Measurements from ENCODE around the gene ACTMAP. TPM values are rescaled to one million over a fixed set of nuclear protein-coding genes. Genes with fewer than 3 reads are reported as not detected.

Gene ACTMAP
- total and polyA plus RNA-seq, 2 of the 8 experiments (the other 6 are each of a cell fraction or from before 2014, with no cell fraction given), result 24.1 to 26.5 TPM

DNA sequence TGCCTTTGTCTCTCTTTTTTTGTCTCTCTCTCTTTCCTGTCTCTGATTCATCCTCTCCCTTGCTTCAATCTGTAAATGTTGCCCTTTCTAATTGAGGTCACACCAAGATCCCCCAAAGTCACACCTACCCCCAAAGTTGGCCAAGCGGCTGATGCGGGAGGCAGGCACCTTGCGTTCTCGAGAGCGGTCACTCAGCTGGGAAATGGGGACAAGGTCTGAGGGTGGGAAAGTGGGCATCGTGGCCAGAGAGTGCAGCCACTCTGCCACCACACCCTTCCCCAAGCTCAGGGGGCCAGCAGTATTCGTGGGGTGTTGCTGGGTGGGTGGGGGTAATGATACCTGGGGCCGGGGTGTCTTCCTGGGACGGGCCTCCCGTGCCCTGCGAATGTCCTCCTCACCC lies 36.3 kb downstream of the ACTMAP start:
- Histone ChIP-seq H3K4me2 (ENCODE audit: insufficient read depth in 1 of 2, low read depth in 2 of 2, low read length in 2 of 2) (peak overlapping the region; percentile 96 to 100; a peak in 2 of 4 replicates), H3K4me1 (replicated peaks in 1 of 4; ENCODE audit: control insufficient read depth in 3 of 4, insufficient read depth in 4 of 4, low read length in 3 of 4) (peaks cover 0 to 25% (median 8%) of the 10 kb centered on the region in 4 experiments; a peak in 6 of 7 replicates)

More for the DNA sequence above, 36.3 kb downstream of the ACTMAP start:
- H3K23ac ChIP-seq (ENCODE audit: insufficient read length), result no peak overlapping the region
- peak overlapping the region in 1 of 4 experiments; percentile 88; a peak in 1 of 8 replicates for H3K4me3 ChIP-seq (ENCODE audit: extremely low read depth in 1 of 4, insufficient read depth in 2 of 4, low read depth in 3 of 4, low read length in 4 of 4)
- 93% methylated on average over 11 of the region's 11 CpGs; no CpG with 5 or more reads in 1 of the 2 experiments for WGBS, 2 experiments (ENCODE audit: extremely low coverage in 1 of 2, insufficient coverage in 1 of 2, insufficient read length in 1 of 2, insufficient replicate concordance in 2 of 2, low coverage in 1 of 2, low lambda C conversion rate in 2 of 2, missing lambda C conversion rate in 1 of 2)
- H2BK12ac ChIP-seq (ENCODE audit: low read depth, low read length), result no peak overlapping the region
- 0 out of 2 replicates have a peak overlapping the region, but pooled peaks have one; percentile 66 for H2BK5ac ChIP-seq (ENCODE audit: low read depth, low read length)
- DNase-seq (ENCODE audit: low read depth in 1 of 2, low spot score in 2 of 2) (no peak), FAIRE-seq (no peak)
- no peak overlapping the region for H4K5ac ChIP-seq (ENCODE audit: insufficient read length, low read depth, low read length)
- H3K14ac ChIP-seq (ENCODE audit: insufficient read length), result no peak overlapping the region
- H3K4ac ChIP-seq (replicated peaks; ENCODE audit: insufficient read length, low read depth, low read length), result no peak overlapping the region
- TF ChIP-seq BRCA1 (IDR thresholded peaks at IDR 0.05; ENCODE audit: low read depth, low read length), result no peak
- TF ChIP-seq ZNF274 (IDR thresholded peaks at IDR 0.05; ENCODE audit: borderline replicate concordance, extremely low read depth, low read length), result no peak
- no peak overlapping the region; a peak in 1 of 7 replicates for H3K9ac ChIP-seq (replicated peaks in 1 of 4; ENCODE audit: extremely low read depth in 1 of 4, low read depth in 3 of 4, low read length in 3 of 4)
- H3K36me3 ChIP-seq (ENCODE audit: control insufficient read depth in 2 of 4, insufficient read depth in 4 of 4, low read length in 3 of 4), result peaks cover 9 to 17% (median 11%) of the 10 kb centered on the region in 4 experiments; a peak in 7 of 8 replicates
- H3K79me2 ChIP-seq (ENCODE audit: control insufficient read depth in 1 of 2, insufficient read depth in 2 of 2, low read length in 2 of 2), result peaks cover 0 to 17% of the 10 kb centered on the region in 2 experiments; a peak in 2 of 4 replicates
- H3K18ac ChIP-seq (ENCODE audit: extremely low read depth, low read length), result no peak overlapping the region
- 0 out of 2 replicates have a peak, but pooled peaks cover 2% of the 10 kb centered on the region for H3K79me1 ChIP-seq (ENCODE audit: low read depth, low read length)
- H3K23me2 ChIP-seq (ENCODE audit: low read depth, low read length), result peaks cover 23% of the 10 kb centered on the region
- no peak overlapping the region for H2BK15ac ChIP-seq (ENCODE audit: low read length)
- no peak overlapping the region for H2BK120ac ChIP-seq (replicated peaks; ENCODE audit: low read depth, low read length)
- H4K91ac ChIP-seq (replicated peaks; ENCODE audit: insufficient read length, low read length), result no peak overlapping the region
- no peak overlapping the region for H2AFZ ChIP-seq (ENCODE audit: low read length)
- H2BK20ac ChIP-seq (ENCODE audit: low read length), result no peak overlapping the region
- H4K20me1 ChIP-seq (replicated peaks in 1 of 2; ENCODE audit: control insufficient read depth in 1 of 2, insufficient read depth in 2 of 2, low read length in 2 of 2), result no peaks in the 10 kb centered on the region
- H4K8ac ChIP-seq (ENCODE audit: extremely low read depth, insufficient read depth, low read length), result no peak overlapping the region; the same call in 1 of the 2 replicates
- ChIA-PET CTCF (ENCODE audit: partially characterized antibody) (interaction anchor here (0.6 to 1.4 kb wide), 5 partner anchors 11 to 52 kb away, joined by 3 to 4 read pairs (median 4); no protein-coding TSS in a partner anchor), POLR2A (ENCODE audit: partially characterized antibody) (interaction anchor here (0.6 to 1.6 kb wide), 11 partner anchors 13 to 713 kb away, joined by 3 to 6 read pairs (median 3); partner anchors contain the start of genes ACTMAP, B3GNT8, NUMBL and RAB4B)
- no peaks in the 10 kb centered on the region for H3K27me3 ChIP-seq (replicated peaks in 1 of 4; ENCODE audit: control insufficient read depth in 3 of 4, extremely low read depth in 1 of 4, insufficient read depth in 3 of 4, low read length in 3 of 4)
- H3K9me3 ChIP-seq (ENCODE audit: insufficient read depth in 2 of 2, low read depth in 1 of 2, low read length in 1 of 2), result no peaks in the 10 kb centered on the region
- no peak overlapping the region for H3K56ac ChIP-seq (replicated peaks; ENCODE audit: insufficient read length, low read depth, low read length)
- no peak overlapping the region for H2AK5ac ChIP-seq (ENCODE audit: low read depth, low read length)
- H3K27ac ChIP-seq (ENCODE audit: low read depth, low read length), result peak overlapping the region; percentile 78; the same call in 1 of the 2 replicates

Measured in H1 (cell line).